DND-41 (cell line): ENCODE data around the gene ZNF324.
A peak's percentile ranks its signal among the peaks of the same experiment; 100 is the strongest.
"Not testable (repeated sequence)": the region's sequence is repeated elsewhere in the genome, so short reads cannot be mapped to it uniquely, and the experiment has no call there.

Experiments
- ATAC-seq: fragments of 200-7000 bp; cut with Tn5 transposase; 3 replicates; pipeline ENCODE4 v1.9.1; 2021; ENCODE audit warnings: low read depth; ENCODE audit not compliant: insufficient read depth
- DNase-seq: peaks from one replicate; pipeline ENCODE4 v3.0.0-alpha.2; 2020
- H2AFZ ChIP-seq: 2 replicates; pipeline ENCODE4 v1.6.0; 2012; ENCODE audit warnings: low read depth, low read length
- H3K27ac ChIP-seq: 2 replicates; pipeline ENCODE4 v1.5.1; 2012; ENCODE audit warnings: low read length, inconsistent platforms
- H3K27me3 ChIP-seq: fragments of 200-600 bp; sonication (generic); 2 replicates; pipeline ENCODE4 v1.6.0; 2012; ENCODE audit warnings: low read length, mild to moderate bottlenecking, inconsistent platforms; ENCODE audit not compliant: insufficient read depth, poor library complexity
- H3K36me3 ChIP-seq: 2 replicates; pipeline ENCODE4 v1.5.1; 2012; ENCODE audit warnings: low read length, inconsistent platforms; ENCODE audit not compliant: insufficient read depth
- H3K4me1 ChIP-seq: 2 replicates; pipeline ENCODE4 v1.5.1; 2012; ENCODE audit warnings: mild to moderate bottlenecking, low read length; ENCODE audit not compliant: insufficient read depth
- H3K4me2 ChIP-seq: 2 replicates; pipeline ENCODE4 v1.6.0; 2012; ENCODE audit warnings: mild to moderate bottlenecking, moderate library complexity, low read length, inconsistent platforms; ENCODE audit not compliant: insufficient read depth
- H3K4me3 ChIP-seq, 2 experiments: fragments of 200-600 bp in 1 of 2; shearing (Covaris generic) in 1 of 2; 2 replicates each; pipeline ENCODE4 v1.5.1; 2012 to 2016; ENCODE audit warnings: inconsistent platforms in 2 of 2, low read length in 2 of 2, mild to moderate bottlenecking in 2 of 2, low read depth in 1 of 2, moderate library complexity in 1 of 2
- H3K79me2 ChIP-seq: 2 replicates; pipeline ENCODE4 v1.6.0; 2012; ENCODE audit warnings: low read length, inconsistent platforms; ENCODE audit not compliant: insufficient read depth
- H3K9ac ChIP-seq: 2 replicates; pipeline ENCODE4 v1.6.0; 2012; ENCODE audit warnings: low read depth, mild to moderate bottlenecking, inconsistent platforms, low read length, moderate library complexity
- H3K9me3 ChIP-seq: 2 replicates; pipeline ENCODE4 v1.5.1; 2012; ENCODE audit warnings: low read length, moderate library complexity, mild to moderate bottlenecking, inconsistent platforms; ENCODE audit not compliant: insufficient read depth, severe bottlenecking
- H4K20me1 ChIP-seq: 2 replicates; pipeline ENCODE4 v1.6.0; 2012; ENCODE audit warnings: low read length; ENCODE audit not compliant: insufficient read depth
- EZH2 ChIP-seq: IDR thresholded peaks from 3 replicates; pipeline ENCODE4 v1.6.1; 2012; ENCODE audit warnings: borderline replicate concordance, low read depth, mild to moderate bottlenecking, moderate library complexity, low read length, inconsistent platforms; ENCODE audit not compliant: severe bottlenecking
- TF ChIP-seq, protein P1 (sequence below): IDR thresholded peaks from 2 replicates; pipeline ENCODE4 v1.5.1; 2012; ENCODE audit warnings: borderline replicate concordance, low read length, moderate library complexity, mild to moderate bottlenecking; ENCODE audit not compliant: poor library complexity, severe bottlenecking; ENCODE audit errors: extremely low read depth

ZNF324 gene

DNA sequence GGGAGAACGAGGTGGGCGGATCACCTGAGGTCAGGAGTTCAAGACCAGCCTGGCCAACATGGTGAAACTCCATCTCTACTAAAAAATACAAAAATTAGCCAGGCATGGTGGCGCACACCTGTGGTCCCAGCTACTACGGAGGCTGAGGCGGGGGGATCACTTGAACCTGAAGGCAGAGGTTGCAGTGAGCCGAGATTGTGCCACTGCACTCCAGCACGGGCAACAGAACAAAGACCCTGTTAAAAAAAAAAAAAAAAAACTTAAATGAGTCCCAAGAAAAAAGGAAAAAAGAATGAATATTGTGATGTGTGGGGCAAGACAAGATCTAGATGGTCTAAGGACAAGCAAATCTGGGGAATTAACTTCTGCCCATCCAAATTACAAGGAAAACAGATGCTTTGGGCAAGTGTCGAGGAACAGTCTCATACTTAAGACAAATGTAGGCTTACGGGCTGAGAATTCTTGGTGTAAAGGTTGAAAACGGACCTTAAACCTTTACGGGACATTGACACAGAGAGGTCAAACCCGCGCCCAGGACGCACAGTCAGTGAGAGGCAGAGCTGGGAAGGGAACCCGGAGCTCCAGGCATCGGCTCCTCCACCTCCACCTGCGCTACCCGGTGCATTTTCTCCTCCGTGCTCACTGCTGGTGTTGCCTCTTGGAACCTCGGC lies 656 bp upstream of the ZNF324 start:
- Histone ChIP-seq H3K79me2 (peaks cover 26% of the 10 kb centered on the region), H3K27me3 (no peaks in the 10 kb centered on the region), H3K4me2 (peak overlapping the region; percentile 88), H3K36me3 (peaks cover 20% of the 10 kb centered on the region), H3K4me3 (peak overlapping the region; percentile 71 to 96; a peak in 3 of 4 replicates), H4K20me1 (peaks cover 22% of the 10 kb centered on the region), H3K27ac (no peak overlapping the region), H2AFZ (peak overlapping the region; percentile 86), H3K9ac (peak overlapping the region; percentile 71), H3K9me3 (no peaks in the 10 kb centered on the region), H3K4me1 (peaks cover 28% of the 10 kb centered on the region)
- peak; percentile 23; the same call in 2 of the 3 replicates for ATAC-seq
- DNase-seq = no peak
- TF ChIP-seq, protein P1, sequence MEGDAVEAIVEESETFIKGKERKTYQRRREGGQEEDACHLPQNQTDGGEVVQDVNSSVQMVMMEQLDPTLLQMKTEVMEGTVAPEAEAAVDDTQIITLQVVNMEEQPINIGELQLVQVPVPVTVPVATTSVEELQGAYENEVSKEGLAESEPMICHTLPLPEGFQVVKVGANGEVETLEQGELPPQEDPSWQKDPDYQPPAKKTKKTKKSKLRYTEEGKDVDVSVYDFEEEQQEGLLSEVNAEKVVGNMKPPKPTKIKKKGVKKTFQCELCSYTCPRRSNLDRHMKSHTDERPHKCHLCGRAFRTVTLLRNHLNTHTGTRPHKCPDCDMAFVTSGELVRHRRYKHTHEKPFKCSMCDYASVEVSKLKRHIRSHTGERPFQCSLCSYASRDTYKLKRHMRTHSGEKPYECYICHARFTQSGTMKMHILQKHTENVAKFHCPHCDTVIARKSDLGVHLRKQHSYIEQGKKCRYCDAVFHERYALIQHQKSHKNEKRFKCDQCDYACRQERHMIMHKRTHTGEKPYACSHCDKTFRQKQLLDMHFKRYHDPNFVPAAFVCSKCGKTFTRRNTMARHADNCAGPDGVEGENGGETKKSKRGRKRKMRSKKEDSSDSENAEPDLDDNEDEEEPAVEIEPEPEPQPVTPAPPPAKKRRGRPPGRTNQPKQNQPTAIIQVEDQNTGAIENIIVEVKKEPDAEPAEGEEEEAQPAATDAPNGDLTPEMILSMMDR = no peak
- TF ChIP-seq EZH2 = no peak

GRCh38 chr19:58468216-58468839 lies 1.4 kb downstream of the ZNF324 start:
- no peak for TF ChIP-seq EZH2
- TF ChIP-seq, protein P1 = no peak

DNA sequence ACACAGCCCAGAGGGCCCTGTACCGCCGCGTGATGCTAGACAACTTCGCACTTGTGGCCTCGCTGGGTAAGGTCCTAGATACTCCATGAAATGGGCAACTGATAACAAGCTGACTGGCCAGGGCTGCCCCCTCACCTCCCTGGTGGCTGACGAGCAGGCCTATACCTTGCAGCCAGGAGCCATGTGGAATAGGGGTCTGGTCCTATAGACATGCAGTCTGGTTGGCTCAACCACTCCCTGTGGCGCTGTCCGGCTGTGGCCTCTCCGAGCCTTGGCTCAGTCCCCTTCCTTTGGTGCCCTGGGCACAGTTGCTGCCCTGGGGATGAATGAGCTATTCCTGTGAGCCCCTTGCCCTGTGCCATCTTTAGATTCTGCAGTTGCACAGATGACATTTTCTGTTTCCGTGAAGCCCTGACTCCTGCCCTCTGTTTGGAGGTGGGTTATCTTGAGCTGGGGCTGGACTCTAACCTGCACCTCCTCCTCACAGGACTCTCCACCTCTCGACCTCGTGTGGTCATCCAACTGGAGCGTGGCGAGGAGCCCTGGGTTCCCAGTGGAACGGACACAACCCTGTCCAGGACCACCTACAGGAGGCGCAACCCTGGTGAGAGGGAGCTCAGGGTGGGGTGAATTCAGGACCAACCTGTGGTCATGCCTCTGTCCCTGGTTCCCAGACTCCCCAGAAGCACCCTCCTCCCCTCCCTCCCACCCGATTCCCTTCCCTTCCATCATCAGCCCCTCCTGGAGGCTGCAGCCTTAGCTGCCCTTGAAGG lies 2.5 kb downstream of the ZNF324 start:
- peaks cover 30% of the 10 kb centered on the region for H4K20me1 ChIP-seq

More at GRCh38 chr19:58468216-58468839, 1.4 kb downstream of the ZNF324 start:
- Histone ChIP-seq H4K20me1 (peaks cover 26% of the 10 kb centered on the region), H3K4me3 (peak overlapping the region in 1 of 2 experiments; percentile 53; a peak in 2 of 4 replicates), H3K79me2 (peaks cover 26% of the 10 kb centered on the region), H3K4me1 (peaks cover 28% of the 10 kb centered on the region), H3K36me3 (peaks cover 39% of the 10 kb centered on the region), H3K9me3 (no peaks in the 10 kb centered on the region), H2AFZ (no peak overlapping the region), H3K27me3 (no peaks in the 10 kb centered on the region), H3K27ac (no peak overlapping the region), H3K9ac (peak overlapping the region; percentile 71), H3K4me2 (peak overlapping the region; percentile 88)
- no peak for DNase-seq
- ATAC-seq = no peak

DNA sequence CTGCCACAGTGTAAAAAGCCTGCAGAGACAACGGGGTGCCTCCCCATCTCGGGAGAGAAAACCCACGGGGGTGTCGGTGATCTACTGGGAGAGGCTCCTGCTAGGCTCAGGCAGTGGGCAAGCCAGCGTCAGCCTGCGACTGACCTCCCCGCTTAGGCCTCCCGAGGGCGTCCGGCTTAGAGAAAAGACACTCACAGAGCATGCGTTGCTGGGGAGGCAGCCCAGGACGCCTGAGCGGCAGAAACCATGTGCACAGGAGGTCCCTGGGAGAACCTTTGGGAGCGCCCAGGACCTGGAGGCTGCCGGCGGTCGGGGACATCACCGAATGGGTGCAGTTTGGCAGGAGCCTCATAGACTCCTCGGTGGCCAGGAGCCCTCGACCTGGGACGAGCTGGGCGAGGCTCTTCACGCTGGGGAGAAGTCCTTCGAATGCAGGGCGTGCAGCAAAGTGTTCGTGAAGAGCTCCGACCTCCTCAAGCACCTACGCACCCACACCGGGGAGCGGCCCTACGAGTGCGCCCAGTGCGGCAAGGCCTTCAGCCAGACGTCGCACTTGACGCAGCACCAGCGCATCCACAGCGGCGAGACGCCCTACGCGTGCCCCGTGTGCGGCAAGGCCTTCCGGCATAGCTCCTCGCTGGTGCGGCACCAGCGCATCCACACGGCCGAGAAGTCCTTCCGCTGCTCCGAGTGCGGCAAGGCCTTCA lies 4.1 kb downstream of the ZNF324 start:
- not testable (repeated sequence) for DNase-seq, ATAC-seq

More for the DNA sequence above, 2.5 kb downstream of the ZNF324 start:
- H3K79me2 ChIP-seq = peaks cover 26% of the 10 kb centered on the region
- no peak for ATAC-seq
- no peak for DNase-seq
- H2AFZ ChIP-seq = no peak overlapping the region
- H3K9me3 ChIP-seq = no peaks in the 10 kb centered on the region
- H3K27me3 ChIP-seq = no peaks in the 10 kb centered on the region
- peak overlapping the region; percentile 88; the same call in 1 of the 2 replicates for H3K4me2 ChIP-seq
- peaks cover 46% of the 10 kb centered on the region for H3K36me3 ChIP-seq
- no peak overlapping the region for H3K9ac ChIP-seq
- no peak for TF ChIP-seq EZH2
- TF ChIP-seq, protein P1 = no peak
- H3K4me1 ChIP-seq = peaks cover 37% of the 10 kb centered on the region
- no peak overlapping the region for H3K4me3 ChIP-seq
- no peak overlapping the region for H3K27ac ChIP-seq

More for the DNA sequence above, 4.1 kb downstream of the ZNF324 start:
- H3K4me1 ChIP-seq = peaks cover 48% of the 10 kb centered on the region
- not testable (repeated sequence) for H3K27me3 ChIP-seq, H2AFZ ChIP-seq, H3K4me3 ChIP-seq, H3K27ac ChIP-seq, H3K9ac ChIP-seq, H3K4me2 ChIP-seq, H3K9me3 ChIP-seq
- H3K36me3 ChIP-seq = peaks cover 46% of the 10 kb centered on the region
- peaks cover 26% of the 10 kb centered on the region for H3K79me2 ChIP-seq
- H4K20me1 ChIP-seq = peaks cover 30% of the 10 kb centered on the region
